ENCODE results near the gene BICDL1.

DNA sequence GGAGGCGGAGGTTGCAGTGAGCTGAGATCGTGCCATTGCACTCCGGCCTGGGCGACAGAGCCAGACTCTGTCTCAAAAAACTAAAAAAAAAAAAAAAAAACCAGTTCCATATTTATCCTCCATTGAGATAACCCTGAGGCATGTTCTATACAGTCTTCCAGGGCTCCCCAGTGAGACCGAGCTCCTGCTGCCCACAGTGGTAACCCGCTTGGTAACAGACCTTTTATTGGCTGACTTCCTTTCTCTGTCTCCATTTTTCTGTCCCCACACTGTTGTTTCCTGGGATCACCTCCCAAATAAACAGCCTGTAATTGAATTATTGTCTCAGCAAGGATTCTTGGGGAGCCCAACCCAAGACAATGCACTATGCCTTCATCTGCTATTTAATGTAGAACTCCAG lies 42.8 kb upstream of the BICDL1 start:
- TF ChIP-seq, protein P1, sequence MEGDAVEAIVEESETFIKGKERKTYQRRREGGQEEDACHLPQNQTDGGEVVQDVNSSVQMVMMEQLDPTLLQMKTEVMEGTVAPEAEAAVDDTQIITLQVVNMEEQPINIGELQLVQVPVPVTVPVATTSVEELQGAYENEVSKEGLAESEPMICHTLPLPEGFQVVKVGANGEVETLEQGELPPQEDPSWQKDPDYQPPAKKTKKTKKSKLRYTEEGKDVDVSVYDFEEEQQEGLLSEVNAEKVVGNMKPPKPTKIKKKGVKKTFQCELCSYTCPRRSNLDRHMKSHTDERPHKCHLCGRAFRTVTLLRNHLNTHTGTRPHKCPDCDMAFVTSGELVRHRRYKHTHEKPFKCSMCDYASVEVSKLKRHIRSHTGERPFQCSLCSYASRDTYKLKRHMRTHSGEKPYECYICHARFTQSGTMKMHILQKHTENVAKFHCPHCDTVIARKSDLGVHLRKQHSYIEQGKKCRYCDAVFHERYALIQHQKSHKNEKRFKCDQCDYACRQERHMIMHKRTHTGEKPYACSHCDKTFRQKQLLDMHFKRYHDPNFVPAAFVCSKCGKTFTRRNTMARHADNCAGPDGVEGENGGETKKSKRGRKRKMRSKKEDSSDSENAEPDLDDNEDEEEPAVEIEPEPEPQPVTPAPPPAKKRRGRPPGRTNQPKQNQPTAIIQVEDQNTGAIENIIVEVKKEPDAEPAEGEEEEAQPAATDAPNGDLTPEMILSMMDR (IDR thresholded peaks at IDR 0.05) = no peak
- TF ChIP-seq POLR2A (IDR thresholded peaks at IDR 0.05) = no peak
